SKM-1 (cell line): ENCODE measurements around the gene C8G.
A peak's percentile ranks its signal among the peaks of the same experiment; 100 is the strongest.

Experiments used
- DNase-seq: peaks from one replicate; lab custom pipeline; 2025; ENCODE audit not compliant: unreplicated experiment; lab: John Stamatoyannopoulos, UW

C8G gene

GRCh38 chr9:136940526-136941230, 4.4 kb upstream of the C8G start:
- DNase-seq = no peak

DNA sequence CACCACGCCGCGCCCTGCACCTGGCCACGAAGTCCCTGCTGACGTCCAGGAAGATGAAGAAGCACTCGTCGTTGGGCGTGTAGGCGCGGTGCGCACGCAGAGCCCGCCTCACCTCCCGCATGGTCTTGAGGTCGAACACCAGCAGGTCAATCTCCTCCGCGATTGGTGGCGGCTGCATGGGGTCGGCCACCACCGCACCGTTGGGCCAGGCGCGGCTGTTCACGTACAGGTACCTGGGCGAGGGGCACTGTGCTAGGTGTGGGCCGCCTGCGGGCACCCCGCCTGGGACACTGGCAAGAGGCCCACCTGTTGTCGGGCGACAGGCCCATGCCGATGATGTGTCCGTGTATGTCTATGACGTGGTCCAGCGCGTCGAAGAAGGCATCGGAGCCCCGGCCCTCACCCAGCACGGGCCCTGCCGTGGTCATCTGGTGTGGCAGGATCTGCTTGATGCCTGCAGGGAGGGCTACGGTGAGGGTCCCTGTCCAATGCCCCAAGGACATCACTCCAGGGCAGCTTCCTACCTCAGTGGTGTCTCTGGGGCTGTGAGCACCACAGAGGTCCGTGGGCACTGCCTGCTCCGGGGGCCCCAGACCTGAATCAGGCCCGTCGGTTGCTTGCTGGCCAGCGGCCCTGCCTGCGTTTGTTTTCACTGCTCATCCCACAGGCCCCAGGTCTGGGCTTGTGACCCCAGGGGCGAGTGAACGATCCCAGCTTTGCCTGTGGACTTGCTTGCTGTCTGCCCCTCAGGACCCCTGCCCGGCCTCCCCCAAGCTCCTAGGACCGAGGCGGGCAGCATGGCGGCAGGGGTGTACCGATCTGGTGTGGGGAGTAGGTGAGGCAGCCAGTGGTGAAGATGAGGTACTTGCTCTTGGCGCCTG, 3.6 kb upstream of the C8G start:
- DNase-seq = no peak

DNA sequence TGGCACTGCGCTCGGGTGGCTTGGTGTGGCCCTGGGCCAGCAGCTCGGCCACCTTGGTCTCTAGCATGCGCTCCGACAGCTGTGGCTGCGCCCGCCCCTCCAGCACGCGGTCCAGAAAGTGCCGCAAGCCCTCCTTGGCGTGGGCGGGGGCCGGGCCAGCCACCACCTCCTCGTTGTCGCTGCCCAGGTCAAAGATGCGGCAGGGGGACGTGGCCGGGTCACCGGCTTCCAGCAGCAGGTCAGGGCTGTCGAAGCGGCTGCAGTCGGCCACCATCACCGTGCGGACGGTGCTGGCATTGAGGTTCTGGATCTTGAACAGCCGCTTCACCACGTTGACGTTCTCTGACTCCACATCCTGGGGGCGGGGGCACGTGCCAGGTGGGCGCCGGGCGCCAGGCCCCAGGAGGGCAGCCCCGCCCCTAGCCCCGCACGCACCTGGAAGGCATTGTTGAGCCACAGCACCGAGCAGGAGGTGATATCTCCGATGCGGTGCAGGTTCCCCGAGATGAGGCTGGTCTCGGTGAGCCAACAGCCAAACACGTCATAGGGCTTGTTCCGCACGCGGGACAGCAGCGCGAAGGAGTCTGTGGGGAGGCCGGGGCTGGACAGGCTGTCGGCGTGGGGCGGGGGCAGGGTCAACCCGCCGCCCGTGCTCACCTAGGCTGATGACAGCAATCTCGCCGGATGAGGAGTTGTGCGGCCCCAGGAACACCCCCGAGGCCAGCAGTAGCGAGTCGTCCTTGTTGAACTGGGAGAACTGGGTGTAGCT, 2.7 kb upstream of the C8G start:
- DNase-seq = no peak

- DNase-seq = no peak
Measured at GRCh38 chr9:136942881-136943230, 2.2 kb upstream of the C8G start.

DNA sequence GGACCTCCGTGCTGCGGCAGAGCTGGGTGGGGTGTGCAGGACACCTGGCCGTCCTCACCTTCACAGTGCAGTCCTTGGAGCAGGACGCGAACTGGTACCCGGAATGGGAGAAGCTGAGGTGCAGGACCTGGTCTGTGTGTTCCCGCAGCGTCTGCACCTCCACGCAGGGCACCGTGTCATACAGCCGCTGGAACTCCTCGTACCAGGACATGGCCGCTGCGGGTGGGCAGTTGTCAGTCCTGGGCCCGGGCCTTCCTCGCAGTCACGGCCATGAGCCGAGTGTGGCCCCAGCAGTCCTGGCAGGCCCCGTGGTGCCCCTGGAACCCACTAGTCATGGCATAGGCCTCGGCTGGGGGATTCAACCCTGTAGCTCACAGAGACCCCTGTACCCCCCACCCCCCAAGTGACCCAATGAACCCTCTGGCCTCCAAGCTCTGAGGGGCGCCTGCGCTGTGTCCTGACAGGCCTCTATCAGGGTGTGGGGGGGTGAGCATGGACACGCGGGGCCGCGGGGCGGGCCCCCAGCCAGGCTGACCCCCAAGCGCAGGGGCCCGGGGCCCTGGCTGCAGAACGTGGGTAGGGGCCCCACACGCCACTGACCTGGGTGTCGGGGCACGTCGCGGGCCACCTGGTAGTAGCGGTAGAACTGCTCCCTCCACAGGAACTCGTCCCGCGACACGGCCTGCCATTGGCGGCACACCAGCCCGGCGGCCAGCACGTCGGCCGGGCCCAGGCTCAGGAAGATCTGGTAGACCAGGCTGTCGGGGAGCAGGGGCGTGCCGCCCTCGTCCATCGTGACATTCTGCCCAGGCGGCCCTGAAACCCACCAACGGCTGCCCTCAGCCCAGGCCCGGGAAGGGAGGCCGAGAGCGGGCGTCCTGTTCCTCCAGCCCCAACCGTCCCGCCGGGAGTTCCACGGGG, 1.5 kb upstream of the C8G start:
- DNase-seq = no peak

DNA sequence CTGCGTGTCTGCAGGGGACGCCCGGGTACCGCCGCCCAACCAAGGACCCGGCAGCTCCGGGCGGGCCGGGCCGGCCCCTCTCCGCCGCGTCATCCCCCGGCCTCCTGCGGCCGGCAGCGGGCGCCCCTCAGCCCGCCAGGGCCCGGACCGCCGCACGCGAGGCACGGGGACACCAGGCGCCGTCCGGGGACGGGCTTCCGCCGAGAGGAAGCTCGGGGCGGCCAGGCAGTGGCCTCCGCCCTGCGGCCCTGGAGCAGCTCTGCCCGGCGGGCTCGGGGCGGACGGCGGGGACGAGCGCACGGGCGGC, 878 bp upstream of the C8G start:
- no peak for DNase-seq

DNA sequence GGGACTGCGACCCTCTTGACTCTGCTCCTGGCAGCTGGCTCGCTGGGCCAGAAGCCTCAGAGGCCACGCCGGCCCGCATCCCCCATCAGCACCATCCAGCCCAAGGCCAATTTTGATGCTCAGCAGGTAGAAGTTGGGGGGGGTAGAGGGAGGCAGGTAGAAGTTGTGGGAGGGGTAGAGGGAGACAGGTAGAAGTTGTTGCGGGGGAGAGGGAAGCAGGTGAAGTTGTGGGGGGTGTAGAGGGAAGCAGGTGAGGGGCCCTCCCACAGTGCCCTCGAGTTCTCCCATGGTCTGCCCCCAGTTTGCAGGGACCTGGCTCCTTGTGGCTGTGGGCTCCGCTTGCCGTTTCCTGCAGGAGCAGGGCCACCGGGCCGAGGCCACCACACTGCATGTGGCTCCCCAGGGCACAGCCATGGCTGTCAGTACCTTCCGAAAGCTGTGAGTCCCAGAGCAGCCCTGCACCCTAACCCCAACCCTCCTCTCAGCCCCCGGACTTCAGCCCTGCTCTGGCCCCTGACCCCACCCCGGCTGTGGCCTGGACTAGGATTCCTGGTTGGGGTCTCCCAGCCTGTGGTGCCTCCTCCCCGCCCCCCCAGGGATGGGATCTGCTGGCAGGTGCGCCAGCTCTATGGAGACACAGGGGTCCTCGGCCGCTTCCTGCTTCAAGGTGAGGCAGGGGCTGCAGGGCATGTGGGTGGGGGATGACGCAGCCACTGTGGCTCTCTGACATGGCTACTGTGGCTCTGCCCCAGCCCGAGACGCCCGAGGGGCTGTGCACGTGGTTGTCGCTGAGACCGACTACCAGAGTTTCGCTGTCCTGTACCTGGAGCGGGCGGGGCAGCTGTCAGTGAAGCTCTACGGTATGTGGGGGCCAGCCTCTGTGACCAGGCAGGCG, 537 bp downstream of the C8G start:
- no peak for DNase-seq

GRCh38 chr9:136946228-136947027, 1.4 kb downstream of the C8G start:
- DNase-seq = no peak

DNA sequence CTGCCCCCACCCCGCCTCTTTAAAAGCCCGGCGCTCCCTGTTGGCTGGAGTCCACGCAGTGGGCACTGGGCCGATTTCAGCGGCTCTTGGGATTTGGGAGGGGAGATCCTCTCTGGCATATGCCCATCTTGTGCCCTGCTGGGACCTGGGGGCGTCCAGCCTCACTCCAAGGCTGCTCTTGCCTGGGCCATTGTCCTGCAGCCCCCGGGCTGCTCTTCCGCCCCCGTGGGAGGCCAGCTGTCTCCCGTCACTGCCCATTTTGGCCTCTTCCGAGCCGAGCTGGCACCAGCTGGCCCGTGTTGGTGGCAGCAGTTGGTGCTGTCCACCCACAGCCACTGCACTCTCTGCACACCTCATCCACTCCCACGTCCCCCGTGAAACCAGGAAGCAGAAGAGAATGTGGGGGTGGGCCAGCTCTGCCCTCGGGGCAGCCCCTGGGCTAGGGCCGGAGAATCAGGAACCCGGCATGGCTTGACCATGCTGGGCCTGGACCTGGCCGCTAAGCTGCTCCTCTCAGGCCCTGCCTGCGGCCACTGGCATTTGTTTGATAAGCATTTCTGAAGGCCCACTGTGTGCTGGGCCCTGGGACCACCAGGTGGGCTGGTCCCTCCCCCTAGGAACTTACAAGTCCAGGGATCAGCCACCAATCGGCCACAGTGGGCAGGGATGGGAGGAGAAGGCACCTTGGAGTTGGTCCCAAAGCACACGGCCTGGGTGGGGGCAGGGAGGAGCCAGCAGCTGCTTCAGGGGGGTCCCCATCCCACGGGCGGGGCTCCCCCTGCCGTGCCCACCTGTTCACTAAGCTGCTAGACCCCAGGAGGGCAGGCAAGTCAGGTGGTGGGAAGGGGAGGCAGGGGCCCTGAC, 2.2 kb downstream of the C8G start:
- no peak for DNase-seq

GRCh38 chr9:136947955-136948510, 3.0 kb downstream of the C8G start:
- DNase-seq = no peak

DNA sequence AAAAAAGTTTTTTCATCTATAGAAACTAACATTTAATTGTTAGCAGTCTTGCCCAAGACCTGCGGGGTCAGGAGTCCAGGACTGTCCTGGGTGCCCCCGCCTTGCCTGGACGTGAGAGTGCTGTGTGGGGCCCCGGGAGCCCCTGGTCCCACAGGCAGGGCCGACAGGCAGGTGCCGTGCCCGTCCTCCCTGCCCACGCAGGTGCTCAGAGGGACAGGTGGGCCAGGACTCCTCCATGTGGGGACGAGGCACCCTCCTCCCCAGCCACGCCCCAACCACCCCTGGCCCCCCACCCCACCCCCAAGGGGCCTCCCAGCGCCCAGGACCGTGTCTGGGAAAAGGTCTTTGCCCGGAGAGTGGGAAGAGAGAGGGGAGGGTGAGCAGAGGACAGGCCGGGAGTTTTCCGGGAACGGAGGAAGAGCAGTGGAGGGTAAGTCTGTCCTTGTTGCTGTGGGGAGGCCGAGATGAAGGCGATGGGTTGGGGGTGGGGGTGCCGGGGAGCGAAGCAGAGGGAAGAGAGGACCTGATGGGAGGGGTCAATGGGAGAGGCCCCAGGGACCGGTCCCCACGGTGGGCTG, 4.3 kb downstream of the C8G start:
- no peak for DNase-seq

DNA sequence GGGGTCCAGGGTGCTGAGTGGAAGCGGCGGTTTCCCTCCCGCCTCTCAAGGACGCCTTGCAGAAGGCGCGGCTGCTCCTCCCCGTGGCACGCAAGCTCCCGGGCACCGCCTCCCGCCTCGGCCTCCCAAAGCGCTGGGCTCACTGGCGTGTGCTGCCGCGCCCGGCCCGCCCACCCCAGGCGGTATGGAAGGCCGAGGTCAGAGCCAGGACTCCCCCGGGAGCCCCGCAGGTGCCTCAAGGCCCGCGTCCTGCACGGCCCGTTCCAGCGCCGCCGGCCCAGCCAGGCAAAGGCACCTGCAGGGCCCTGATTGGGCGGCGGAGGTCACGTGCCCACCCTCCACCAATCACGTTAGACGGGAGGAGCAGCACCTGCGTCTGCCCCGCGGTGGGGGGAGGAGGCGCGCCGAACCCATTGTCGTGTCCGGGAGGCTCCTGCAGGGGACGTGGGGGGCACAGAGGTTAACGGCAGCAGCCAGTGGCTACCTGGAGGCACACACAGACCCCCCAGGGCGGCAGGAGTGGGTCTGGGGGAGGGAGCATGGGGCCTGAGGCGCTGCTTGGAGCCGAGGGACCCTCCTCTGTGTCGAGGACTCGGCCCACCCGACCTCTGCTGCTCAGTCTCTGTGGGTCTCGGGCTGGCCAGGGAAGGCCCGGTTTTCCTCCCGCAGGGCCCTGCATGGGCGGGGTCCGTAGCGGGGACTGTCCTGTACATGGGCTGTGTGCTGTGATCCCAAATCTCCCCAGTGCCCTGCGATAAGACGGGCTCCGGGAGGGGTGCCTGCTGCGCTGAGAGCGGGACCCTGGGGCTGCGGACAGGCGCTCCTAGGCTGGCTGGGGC, 5.0 kb downstream of the C8G start:
- peak; percentile 60 for DNase-seq

GRCh38 chr9:136950656-136951276, 5.7 kb downstream of the C8G start:
- DNase-seq = no peak

DNA sequence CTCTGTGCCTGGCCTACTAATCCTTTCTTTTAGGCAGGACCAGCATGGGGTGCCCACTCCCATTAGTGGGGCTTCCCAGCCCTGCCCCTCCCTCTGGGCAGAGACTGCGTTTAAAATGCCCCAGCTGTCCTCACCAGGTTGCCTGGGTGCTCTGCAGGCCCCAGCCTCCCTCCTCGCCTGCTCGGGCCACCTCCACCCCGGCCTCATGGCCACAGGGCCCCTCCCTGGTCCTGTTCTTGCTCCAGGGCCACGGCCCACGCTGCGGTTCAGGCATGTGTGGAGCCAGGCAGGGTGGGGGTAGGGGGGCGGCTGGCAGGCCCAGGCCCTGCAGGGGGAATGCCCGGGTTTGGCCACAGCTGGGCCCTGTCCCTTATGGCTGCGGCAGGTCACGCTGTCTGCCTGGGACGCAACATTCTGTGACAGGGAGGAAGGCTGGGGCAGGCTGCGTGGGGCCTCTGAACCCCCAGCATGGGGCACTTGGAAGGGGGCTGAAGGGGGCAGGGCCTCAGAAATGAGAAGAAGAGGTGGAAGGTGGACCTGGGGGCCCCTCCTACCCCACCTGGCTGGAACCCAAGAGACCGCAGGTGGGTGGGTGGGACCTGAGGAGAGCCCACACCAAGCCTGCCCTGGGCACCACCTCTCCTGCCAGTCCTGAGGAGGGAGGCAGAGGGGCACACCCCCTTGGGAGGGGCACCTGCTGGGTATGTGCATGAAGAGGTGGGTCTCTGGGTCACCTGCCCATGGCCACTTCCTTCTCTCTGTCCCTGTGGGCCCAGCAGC, 6.7 kb downstream of the C8G start, which contains the start of gene LCN12:
TSS of gene LCN12 (plus strand) at position 733 of the 780 bp plus-strand sequence. CDS start 55 bp downstream, outside the sequence.
- no peak for DNase-seq

DNA sequence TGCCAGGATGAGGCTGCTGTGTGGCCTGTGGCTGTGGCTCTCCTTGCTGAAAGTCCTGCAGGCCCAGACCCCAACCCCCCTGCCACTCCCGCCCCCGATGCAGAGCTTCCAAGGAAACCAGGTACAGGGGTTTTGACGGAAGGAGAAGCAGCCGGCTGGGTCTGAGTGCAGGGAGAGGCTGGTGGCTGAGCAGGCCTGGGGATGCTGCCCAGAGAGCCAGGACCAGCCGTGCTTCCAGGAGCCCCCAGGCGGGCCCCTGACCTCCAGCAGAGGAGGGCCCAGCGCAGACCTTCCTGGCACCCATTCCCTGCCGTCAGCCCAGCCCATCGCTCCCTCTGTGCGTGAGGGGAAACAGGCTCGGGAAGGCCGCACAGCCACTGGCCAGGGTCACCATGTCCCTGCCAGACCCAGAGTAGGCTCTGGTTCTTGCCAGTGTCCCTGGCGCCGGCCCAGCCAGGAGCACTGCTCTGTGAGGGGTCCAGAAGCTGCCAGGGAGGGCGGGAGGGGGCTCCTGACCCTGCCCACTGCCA, 7.3 kb downstream of the C8G start:
- DNase-seq = no peak
